22Rv1 (cell line): ENCODE data around the gene BCAT1.

Experiments used
- ZFX ChIP-seq: fragments of 450-650 bp; IDR thresholded peaks from 2 replicates; pipeline ENCODE4 v1.6.1; 2017; ENCODE audit warnings: antibody characterized with exemption, borderline replicate concordance
- TF ChIP-seq, protein P1 (sequence below): fragments of 450-650 bp; IDR thresholded peaks from 2 replicates; pipeline ENCODE4 v1.5.1; 2017; ENCODE audit warnings: mild to moderate bottlenecking

- TF ChIP-seq, protein P1, sequence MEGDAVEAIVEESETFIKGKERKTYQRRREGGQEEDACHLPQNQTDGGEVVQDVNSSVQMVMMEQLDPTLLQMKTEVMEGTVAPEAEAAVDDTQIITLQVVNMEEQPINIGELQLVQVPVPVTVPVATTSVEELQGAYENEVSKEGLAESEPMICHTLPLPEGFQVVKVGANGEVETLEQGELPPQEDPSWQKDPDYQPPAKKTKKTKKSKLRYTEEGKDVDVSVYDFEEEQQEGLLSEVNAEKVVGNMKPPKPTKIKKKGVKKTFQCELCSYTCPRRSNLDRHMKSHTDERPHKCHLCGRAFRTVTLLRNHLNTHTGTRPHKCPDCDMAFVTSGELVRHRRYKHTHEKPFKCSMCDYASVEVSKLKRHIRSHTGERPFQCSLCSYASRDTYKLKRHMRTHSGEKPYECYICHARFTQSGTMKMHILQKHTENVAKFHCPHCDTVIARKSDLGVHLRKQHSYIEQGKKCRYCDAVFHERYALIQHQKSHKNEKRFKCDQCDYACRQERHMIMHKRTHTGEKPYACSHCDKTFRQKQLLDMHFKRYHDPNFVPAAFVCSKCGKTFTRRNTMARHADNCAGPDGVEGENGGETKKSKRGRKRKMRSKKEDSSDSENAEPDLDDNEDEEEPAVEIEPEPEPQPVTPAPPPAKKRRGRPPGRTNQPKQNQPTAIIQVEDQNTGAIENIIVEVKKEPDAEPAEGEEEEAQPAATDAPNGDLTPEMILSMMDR, result no peak
- TF ChIP-seq ZFX, result no peak
Observed at GRCh38 chr12:24853094-24853493, 95.8 kb downstream of the BCAT1 start.
